HepG2 (cell line): Measurements from ENCODE around the gene FHIT. TPM values are rescaled to one million over a fixed set of nuclear protein-coding genes. Genes with fewer than 3 reads are reported as not detected.
A peak's percentile ranks its signal among the peaks of the same experiment; 100 is the strongest.

Experiments used
- CCAR2 ChIP-seq: fragments of 200-400 bp; formaldehyde crosslinking; optimal IDR thresholded peaks from 2 replicates; pipeline ENCODE3; 2018; ENCODE audit warnings: low read depth, mild to moderate bottlenecking, low read length, moderate library complexity
- ELF4 ChIP-seq: sonication (generic); formaldehyde crosslinking; IDR thresholded peaks from 2 replicates; pipeline ENCODE4 v1.5.0; 2020; ENCODE audit warnings: missing genetic modification reagents, mild to moderate bottlenecking, moderate library complexity, borderline replicate concordance
- FOXJ3 ChIP-seq: sonication (generic); formaldehyde crosslinking; IDR thresholded peaks from 2 replicates; pipeline ENCODE4 v1.4.0; 2020; ENCODE audit warnings: missing genetic modification reagents, mild to moderate bottlenecking, borderline replicate concordance
- GZF1 ChIP-seq: sonication (generic); formaldehyde crosslinking; IDR thresholded peaks from 2 replicates; pipeline ENCODE4 v1.5.1; 2020; ENCODE audit warnings: mild to moderate bottlenecking, missing genetic modification reagents
- NR2F6 ChIP-seq, 2 experiments: IDR thresholded peaks; 2 replicates each; pipeline ENCODE4 v1.6.1; 2016; ENCODE audit warnings: antibody characterized with exemption in 1 of 2, mild to moderate bottlenecking in 1 of 2
- NRL ChIP-seq: sonication (generic); formaldehyde crosslinking; IDR thresholded peaks from 2 replicates; pipeline ENCODE4 v1.5.0; 2020; ENCODE audit warnings: missing genetic modification reagents, mild to moderate bottlenecking, moderate library complexity, borderline replicate concordance
- PAXIP1 ChIP-seq: sonication (generic); formaldehyde crosslinking; conservative IDR thresholded peaks from 2 replicates; pipeline ENCODE4 v1.4.0; 2020; ENCODE audit warnings: mild to moderate bottlenecking, missing genetic modification reagents, moderate library complexity
- PLRG1 ChIP-seq: fragments of 450-650 bp; conservative IDR thresholded peaks from 2 replicates; pipeline ENCODE4 v1.6.1; 2016
- RARA ChIP-seq: IDR thresholded peaks from 2 replicates; pipeline ENCODE4 v1.6.1; 2016; ENCODE audit warnings: missing genetic modification reagents, missing compliant biosample characterization
- ZNF441 ChIP-seq: sonication (generic); formaldehyde crosslinking; IDR thresholded peaks from 2 replicates; pipeline ENCODE4 v1.7.0; 2021; ENCODE audit warnings: missing genetic modification reagents, borderline replicate concordance
- ZNF619 ChIP-seq: sonication (generic); formaldehyde crosslinking; IDR thresholded peaks from 2 replicates; pipeline ENCODE4 v1.4.0; 2020; ENCODE audit warnings: mild to moderate bottlenecking, missing genetic modification reagents
- polyA plus RNA-seq, 8 experiments: library from polyadenylated mRNA; depleted of rRNA in 3 of 8; stranded (reverse) in 7 of 8; unstranded in 1 of 8; fragments of >200 nt; fragmentation: Illumina TruSeq in 4 of 8; extraction: Trizol in 4 of 8; gene quantifications; 2 replicates each; pipeline versions ENCODE4 v1.2.1 to v1.2.3, GENCODE V29; 2011 to 2016; ENCODE audit warnings: low read depth in 4 of 8, missing spikeins in 1 of 8, mixed read lengths in 1 of 8; ENCODE audit not compliant: insufficient read depth in 1 of 8
- total RNA-seq, 5 experiments: library from RNA; depleted of rRNA; stranded (reverse); fragments of >200 nt; fragmentation: Illumina TruSeq; extraction: Trizol; gene quantifications; 2 replicates each; pipeline ENCODE4 v1.2.3, GENCODE V29; 2016; ENCODE audit warnings: low read depth in 1 of 5
- TF ChIP-seq, protein P1 (sequence below): IDR thresholded peaks from 2 replicates; pipeline ENCODE4 v1.6.1; 2016; ENCODE audit warnings: mild to moderate bottlenecking
- TF ChIP-seq, protein P2 (sequence below): sonication (generic); formaldehyde crosslinking; IDR thresholded peaks from 2 replicates; pipeline ENCODE4 v1.5.0; 2020; ENCODE audit warnings: mild to moderate bottlenecking, missing genetic modification reagents, moderate library complexity
- TF ChIP-seq, protein P3 (sequence below): sonication (generic); formaldehyde crosslinking; IDR thresholded peaks from 2 replicates; pipeline ENCODE4 v1.5.0; 2020; ENCODE audit warnings: missing genetic modification reagents
- TF ChIP-seq, protein P4 (sequence below): sonication (generic); formaldehyde crosslinking; IDR thresholded peaks from 2 replicates; pipeline ENCODE4 v1.8.0; 2022; ENCODE audit warnings: low read depth, missing genetic modification reagents
- TF ChIP-seq, protein P5 (sequence below): sonication (generic); formaldehyde crosslinking; IDR thresholded peaks from 2 replicates; pipeline ENCODE4 v1.4.0; 2020; ENCODE audit warnings: missing genetic modification reagents

FHIT gene
- total and polyA plus RNA-seq, 2 of the 13 experiments (the other 11 are each of a cell fraction or from before 2014, with no cell fraction given), result 4.0 to 4.6 TPM

DNA sequence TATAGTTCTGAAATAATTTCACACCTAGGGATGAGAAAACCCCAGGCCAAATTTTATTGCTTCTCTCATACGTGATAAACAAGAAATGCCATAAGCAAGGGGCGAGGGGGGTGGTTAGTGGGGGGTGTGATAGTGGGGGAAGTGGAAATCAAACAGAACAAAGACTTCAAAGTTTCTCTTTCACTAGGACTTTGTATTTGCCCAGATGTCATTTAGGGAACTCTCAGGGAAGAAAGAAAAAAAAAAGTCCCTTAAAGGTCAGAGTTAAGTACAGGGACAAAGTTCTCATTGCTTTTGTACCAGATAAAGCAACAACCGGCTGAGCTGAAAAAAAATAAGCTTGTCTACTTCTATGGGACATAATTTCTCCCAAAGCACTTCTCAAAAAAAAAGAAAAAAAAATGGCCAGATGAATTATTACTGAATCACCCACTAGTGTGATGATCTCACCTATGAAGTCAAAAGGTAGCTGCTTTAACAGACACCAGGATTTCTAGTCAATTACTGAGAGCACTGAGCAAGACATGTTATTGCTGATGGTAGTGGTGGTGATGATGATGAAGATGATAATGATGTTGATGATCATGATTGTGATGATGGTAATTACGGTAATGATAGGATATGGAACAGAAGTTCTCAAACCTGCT lies 56.2 kb downstream of the FHIT start (continued):
- TF ChIP-seq, protein P1, sequence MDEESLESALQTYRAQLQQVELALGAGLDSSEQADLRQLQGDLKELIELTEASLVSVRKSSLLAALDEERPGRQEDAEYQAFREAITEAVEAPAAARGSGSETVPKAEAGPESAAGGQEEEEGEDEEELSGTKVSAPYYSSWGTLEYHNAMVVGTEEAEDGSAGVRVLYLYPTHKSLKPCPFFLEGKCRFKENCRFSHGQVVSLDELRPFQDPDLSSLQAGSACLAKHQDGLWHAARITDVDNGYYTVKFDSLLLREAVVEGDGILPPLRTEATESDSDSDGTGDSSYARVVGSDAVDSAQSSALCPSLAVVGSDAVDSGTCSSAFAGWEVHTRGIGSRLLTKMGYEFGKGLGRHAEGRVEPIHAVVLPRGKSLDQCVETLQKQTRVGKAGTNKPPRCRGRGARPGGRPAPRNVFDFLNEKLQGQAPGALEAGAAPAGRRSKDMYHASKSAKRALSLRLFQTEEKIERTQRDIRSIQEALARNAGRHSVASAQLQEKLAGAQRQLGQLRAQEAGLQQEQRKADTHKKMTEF (CRISPR knock-in tag), result 0 out of 2 replicates have a peak, but pooled peaks have one; percentile 21
- peak; percentile 64 for TF ChIP-seq PAXIP1 (CRISPR knock-in tag)
- TF ChIP-seq FOXJ3 (CRISPR knock-in tag), result no peak
- no peak for TF ChIP-seq PLRG1
- TF ChIP-seq, protein P2, sequence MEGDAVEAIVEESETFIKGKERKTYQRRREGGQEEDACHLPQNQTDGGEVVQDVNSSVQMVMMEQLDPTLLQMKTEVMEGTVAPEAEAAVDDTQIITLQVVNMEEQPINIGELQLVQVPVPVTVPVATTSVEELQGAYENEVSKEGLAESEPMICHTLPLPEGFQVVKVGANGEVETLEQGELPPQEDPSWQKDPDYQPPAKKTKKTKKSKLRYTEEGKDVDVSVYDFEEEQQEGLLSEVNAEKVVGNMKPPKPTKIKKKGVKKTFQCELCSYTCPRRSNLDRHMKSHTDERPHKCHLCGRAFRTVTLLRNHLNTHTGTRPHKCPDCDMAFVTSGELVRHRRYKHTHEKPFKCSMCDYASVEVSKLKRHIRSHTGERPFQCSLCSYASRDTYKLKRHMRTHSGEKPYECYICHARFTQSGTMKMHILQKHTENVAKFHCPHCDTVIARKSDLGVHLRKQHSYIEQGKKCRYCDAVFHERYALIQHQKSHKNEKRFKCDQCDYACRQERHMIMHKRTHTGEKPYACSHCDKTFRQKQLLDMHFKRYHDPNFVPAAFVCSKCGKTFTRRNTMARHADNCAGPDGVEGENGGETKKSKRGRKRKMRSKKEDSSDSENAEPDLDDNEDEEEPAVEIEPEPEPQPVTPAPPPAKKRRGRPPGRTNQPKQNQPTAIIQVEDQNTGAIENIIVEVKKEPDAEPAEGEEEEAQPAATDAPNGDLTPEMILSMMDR (CRISPR knock-in tag), result no peak
- TF ChIP-seq, protein P3, sequence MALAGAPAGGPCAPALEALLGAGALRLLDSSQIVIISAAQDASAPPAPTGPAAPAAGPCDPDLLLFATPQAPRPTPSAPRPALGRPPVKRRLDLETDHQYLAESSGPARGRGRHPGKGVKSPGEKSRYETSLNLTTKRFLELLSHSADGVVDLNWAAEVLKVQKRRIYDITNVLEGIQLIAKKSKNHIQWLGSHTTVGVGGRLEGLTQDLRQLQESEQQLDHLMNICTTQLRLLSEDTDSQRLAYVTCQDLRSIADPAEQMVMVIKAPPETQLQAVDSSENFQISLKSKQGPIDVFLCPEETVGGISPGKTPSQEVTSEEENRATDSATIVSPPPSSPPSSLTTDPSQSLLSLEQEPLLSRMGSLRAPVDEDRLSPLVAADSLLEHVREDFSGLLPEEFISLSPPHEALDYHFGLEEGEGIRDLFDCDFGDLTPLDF, result no peak
- TF ChIP-seq, protein P4, sequence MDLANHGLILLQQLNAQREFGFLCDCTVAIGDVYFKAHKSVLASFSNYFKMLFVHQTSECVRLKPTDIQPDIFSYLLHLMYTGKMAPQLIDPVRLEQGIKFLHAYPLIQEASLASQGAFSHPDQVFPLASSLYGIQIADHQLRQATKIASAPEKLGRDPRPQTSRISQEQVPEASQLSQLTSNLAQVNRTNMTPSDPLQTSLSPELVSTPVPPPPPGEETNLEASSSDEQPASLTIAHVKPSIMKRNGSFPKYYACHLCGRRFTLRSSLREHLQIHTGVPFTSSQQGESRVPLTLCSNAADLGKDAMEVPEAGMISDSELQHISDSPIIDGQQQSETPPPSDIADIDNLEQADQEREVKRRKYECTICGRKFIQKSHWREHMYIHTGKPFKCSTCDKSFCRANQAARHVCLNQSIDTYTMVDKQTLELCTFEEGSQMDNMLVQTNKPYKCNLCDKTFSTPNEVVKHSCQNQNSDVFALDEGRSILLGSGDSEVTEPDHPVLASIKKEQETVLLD, result no peak
- no peak for TF ChIP-seq NRL (CRISPR knock-in tag)
- peak; percentile 57; the same call in 1 of the 2 replicates for TF ChIP-seq RARA
- TF ChIP-seq ZNF441 (CRISPR knock-in tag), result no peak
- TF ChIP-seq ELF4, result no peak
- TF ChIP-seq, protein P5, sequence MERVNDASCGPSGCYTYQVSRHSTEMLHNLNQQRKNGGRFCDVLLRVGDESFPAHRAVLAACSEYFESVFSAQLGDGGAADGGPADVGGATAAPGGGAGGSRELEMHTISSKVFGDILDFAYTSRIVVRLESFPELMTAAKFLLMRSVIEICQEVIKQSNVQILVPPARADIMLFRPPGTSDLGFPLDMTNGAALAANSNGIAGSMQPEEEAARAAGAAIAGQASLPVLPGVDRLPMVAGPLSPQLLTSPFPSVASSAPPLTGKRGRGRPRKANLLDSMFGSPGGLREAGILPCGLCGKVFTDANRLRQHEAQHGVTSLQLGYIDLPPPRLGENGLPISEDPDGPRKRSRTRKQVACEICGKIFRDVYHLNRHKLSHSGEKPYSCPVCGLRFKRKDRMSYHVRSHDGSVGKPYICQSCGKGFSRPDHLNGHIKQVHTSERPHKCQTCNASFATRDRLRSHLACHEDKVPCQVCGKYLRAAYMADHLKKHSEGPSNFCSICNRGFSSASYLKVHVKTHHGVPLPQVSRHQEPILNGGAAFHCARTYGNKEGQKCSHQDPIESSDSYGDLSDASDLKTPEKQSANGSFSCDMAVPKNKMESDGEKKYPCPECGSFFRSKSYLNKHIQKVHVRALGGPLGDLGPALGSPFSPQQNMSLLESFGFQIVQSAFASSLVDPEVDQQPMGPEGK (CRISPR knock-in tag), result peak; percentile 47
- TF ChIP-seq GZF1, result peak; percentile 78; the same call in 1 of the 2 replicates
- TF ChIP-seq ZNF619, result no peak
- no peak for TF ChIP-seq CCAR2
- peak; percentile 49; the same call in 1 of the 2 replicates for TF ChIP-seq NR2F6 (IDR thresholded peaks at IDR 0.05)
- TF ChIP-seq NR2F6 (CRISPR knock-in tag; IDR thresholded peaks at IDR 0.05), result peak; percentile 29; the same call in 1 of the 2 replicates
